ENCODE measurements around the gene SSR4. TPM values are rescaled to one million over a fixed set of nuclear protein-coding genes. Genes with fewer than 3 reads are reported as not detected.

Gene SSR4
- polyA plus RNA-seq, 3 donors = 138 to 174 (median 166) TPM

- DNase-seq (ENCODE audit: extremely low read depth in 1 of 11, low read depth in 9 of 11, low spot score in 4 of 11) = no peak
Measured at GRCh38 chrX:153765138-153766079, 29.1 kb upstream of the SSR4 start.

- DNase-seq (ENCODE audit: extremely low read depth in 1 of 11, low read depth in 9 of 11, low spot score in 4 of 11) = no peak
Measured at GRCh38 chrX:153766098-153766817, 28.2 kb upstream of the SSR4 start.

GRCh38 chrX:153766871-153767673, 27.4 kb upstream of the SSR4 start:
- DNase-seq (ENCODE audit: extremely low read depth in 1 of 11, low read depth in 9 of 11, low spot score in 4 of 11) = no peak

GRCh38 chrX:153767674-153768055, 26.8 kb upstream of the SSR4 start:
- no peak for DNase-seq (ENCODE audit: extremely low read depth in 1 of 11, low read depth in 9 of 11, low spot score in 4 of 11)

- DNase-seq (ENCODE audit: extremely low read depth in 1 of 11, low read depth in 9 of 11, low spot score in 4 of 11) = no peak
Measured at GRCh38 chrX:153768311-153769157, 25.9 kb upstream of the SSR4 start.

- no peak for DNase-seq (ENCODE audit: extremely low read depth in 1 of 11, low read depth in 9 of 11, low spot score in 4 of 11)
Measured at GRCh38 chrX:153769158-153769864, 25.2 kb upstream of the SSR4 start.

- no peak for DNase-seq (ENCODE audit: extremely low read depth in 1 of 11, low read depth in 9 of 11, low spot score in 4 of 11)
Measured at GRCh38 chrX:153769865-153770600, 24.4 kb upstream of the SSR4 start.

GRCh38 chrX:153770601-153771414, 23.7 kb upstream of the SSR4 start:
- no peak for DNase-seq (ENCODE audit: extremely low read depth in 1 of 11, low read depth in 9 of 11, low spot score in 4 of 11)

GRCh38 chrX:153771415-153772315, 22.8 kb upstream of the SSR4 start:
- DNase-seq (ENCODE audit: extremely low read depth in 1 of 11, low read depth in 9 of 11, low spot score in 4 of 11) = no peak

GRCh38 chrX:153772316-153773217, 21.9 kb upstream of the SSR4 start:
- no peak for DNase-seq (ENCODE audit: extremely low read depth in 1 of 11, low read depth in 9 of 11, low spot score in 4 of 11)

GRCh38 chrX:153773218-153773611, 21.3 kb upstream of the SSR4 start:
- DNase-seq (ENCODE audit: extremely low read depth in 1 of 11, low read depth in 9 of 11, low spot score in 4 of 11) = no peak

GRCh38 chrX:153773741-153774575, 20.5 kb upstream of the SSR4 start:
- no peak for DNase-seq (ENCODE audit: extremely low read depth in 1 of 11, low read depth in 9 of 11, low spot score in 4 of 11)

- DNase-seq (ENCODE audit: extremely low read depth in 1 of 11, low read depth in 9 of 11, low spot score in 4 of 11) = no peak
Measured at GRCh38 chrX:153774576-153775292, 19.7 kb upstream of the SSR4 start.
